Measurements from ENCODE around the gene CTXN1.

GRCh38 chr19:7874897-7875273 is 51.0 kb downstream of the CTXN1 start:
- no peak for TF ChIP-seq CTCF (tag by site-specific recombination; IDR thresholded peaks at IDR 0.05)
- no peak for TF ChIP-seq ZNF629 (tag by site-specific recombination; IDR thresholded peaks at IDR 0.05)
- no peak for TF ChIP-seq SP2 (tag by site-specific recombination; IDR thresholded peaks at IDR 0.05)
- no peak for TF ChIP-seq ZNF354C (tag by site-specific recombination; IDR thresholded peaks at IDR 0.05; ENCODE audit: borderline replicate concordance, low read depth)
- TF ChIP-seq ZNF777 (tag by site-specific recombination; IDR thresholded peaks at IDR 0.05; ENCODE audit: borderline replicate concordance) = no peak
- TF ChIP-seq SETDB1 (IDR thresholded peaks at IDR 0.05; ENCODE audit: insufficient read length, low read length) = no peak
- no peak for TF ChIP-seq ZNF174 (tag by site-specific recombination; IDR thresholded peaks at IDR 0.05)
